Activated effector memory CD4-positive, alpha-beta T cell treated with Interleukin-2 at 50 U/mL for 16 hours (primary cell): ENCODE data around the gene TMSB15C.

Source experiments
- DNase-seq: peaks from one replicate; pipeline ENCODE4 v3.0.0-alpha.2; 2020

Gene TMSB15C

DNA sequence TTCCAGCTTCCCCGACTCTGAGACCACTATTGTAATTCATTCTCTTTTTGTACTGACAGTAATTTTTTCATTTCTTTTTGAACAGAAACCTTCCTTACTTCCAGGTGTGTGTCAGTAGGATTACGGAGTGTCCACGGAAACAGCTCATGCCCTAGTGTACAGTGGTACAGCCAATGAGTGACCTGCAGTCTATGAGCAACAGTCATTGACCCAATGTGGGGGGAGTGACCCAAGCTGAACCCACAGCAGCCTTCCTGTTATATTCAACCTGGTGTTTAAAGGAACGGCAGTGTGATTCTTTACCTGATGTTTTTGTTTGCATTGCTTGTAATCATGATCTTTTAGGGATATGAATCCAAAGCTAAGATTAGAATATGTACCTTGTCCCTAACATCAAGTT lies 35.0 kb downstream of the TMSB15C start:
- DNase-seq, result no peak

GRCh38 chrX:104039689-104040505 lies 36.1 kb downstream of the TMSB15C start, which contains the start of gene H2BW2:
Gene H2BW2, plus strand, starts transcription at chrX:104039956. Its CDS starts 39 bp downstream, at chrX:104039995.
- DNase-seq, result no peak
